ENCODE results near the gene PHF1.

Gene PHF1

DNA sequence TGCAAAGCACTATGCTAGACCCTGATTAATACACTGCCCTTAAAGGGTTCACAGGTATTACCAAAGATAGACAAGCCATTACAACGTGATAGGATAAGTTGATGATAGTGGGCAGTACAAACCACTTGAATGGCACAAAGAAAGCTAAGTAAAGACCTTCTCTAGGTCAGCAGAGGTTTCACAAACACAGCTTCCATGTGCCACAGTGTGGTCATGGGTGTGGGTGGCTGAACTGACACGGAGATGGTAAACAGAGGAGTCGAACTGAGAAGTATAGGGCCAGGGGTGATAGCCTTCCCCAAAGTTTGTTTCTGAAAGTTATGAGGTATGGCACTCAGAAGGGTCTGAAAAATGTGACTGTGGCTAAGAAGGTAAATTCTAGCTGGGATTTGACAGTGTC lies 47.9 kb downstream of the PHF1 start:
- peak; percentile 67 to 82 for DNase-seq

DNA sequence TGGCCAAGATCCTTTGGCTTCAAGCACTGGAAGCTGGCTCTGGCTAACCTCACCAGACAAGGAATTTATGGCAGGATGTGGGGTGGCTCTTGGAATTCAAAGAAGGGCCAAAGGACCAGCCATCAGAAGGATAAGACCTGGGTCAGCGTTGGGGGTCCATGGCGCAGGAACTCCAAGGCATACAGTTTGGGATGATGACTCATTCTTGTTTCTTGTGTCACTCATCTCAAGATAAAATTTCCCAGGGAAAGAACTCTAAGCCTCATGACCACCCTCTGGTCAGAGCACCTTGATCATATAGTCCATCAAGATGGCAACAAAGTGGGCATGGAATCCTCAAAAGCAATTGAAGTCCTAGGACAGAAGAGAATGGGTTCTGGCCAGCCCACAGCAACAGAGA lies 48.4 kb downstream of the PHF1 start:
- no peak for DNase-seq

All from inflammatory macrophage (primary cell).